ENCODE measurements around the gene MTERF4.
A peak's percentile ranks its signal among the peaks of the same experiment; 100 is the strongest.

MTERF4 gene

GRCh38 chr2:241134711-241135110 lies 32.6 kb upstream of the MTERF4 start:
- DNase-seq (ENCODE audit: low read depth), result no peak
- H3K4me3 ChIP-seq (ENCODE audit: low read depth, low read length), result no peak overlapping the region
- no peak for TF ChIP-seq CTCF (IDR thresholded peaks at IDR 0.05; ENCODE audit: insufficient read depth, low read depth, low read length, missing control alignments)

GRCh38 chr2:241133436-241133820 lies 31.3 kb upstream of the MTERF4 start:
- H3K4me3 ChIP-seq (ENCODE audit: low read depth, low read length), result no peak overlapping the region
- no peak for TF ChIP-seq CTCF (IDR thresholded peaks at IDR 0.05; ENCODE audit: insufficient read depth, low read depth, low read length, missing control alignments)
- DNase-seq (ENCODE audit: low read depth), result no peak

GRCh38 chr2:241132538-241133435 lies 30.7 kb upstream of the MTERF4 start:
- DNase-seq (ENCODE audit: low read depth), result no peak
- no peak for TF ChIP-seq CTCF (IDR thresholded peaks at IDR 0.05; ENCODE audit: insufficient read depth, low read depth, low read length, missing control alignments)
- no peak overlapping the region for H3K4me3 ChIP-seq (ENCODE audit: low read depth, low read length)

GRCh38 chr2:241131531-241131930 lies 29.4 kb upstream of the MTERF4 start:
- no peak overlapping the region for H3K4me3 ChIP-seq (ENCODE audit: low read depth, low read length)
- no peak for TF ChIP-seq CTCF (IDR thresholded peaks at IDR 0.05; ENCODE audit: insufficient read depth, low read depth, low read length, missing control alignments)
- no peak for DNase-seq (ENCODE audit: low read depth)

GRCh38 chr2:241130316-241130715 lies 28.2 kb upstream of the MTERF4 start:
- no peak for TF ChIP-seq CTCF (IDR thresholded peaks at IDR 0.05; ENCODE audit: insufficient read depth, low read depth, low read length, missing control alignments)
- DNase-seq (ENCODE audit: low read depth), result no peak

GRCh38 chr2:241129086-241129871 lies 27.2 kb upstream of the MTERF4 start:
- peak; percentile 74 for DNase-seq (ENCODE audit: low read depth)
- no peak overlapping the region for H3K4me3 ChIP-seq (ENCODE audit: low read depth, low read length)

More at GRCh38 chr2:241130316-241130715, 28.2 kb upstream of the MTERF4 start:
- no peak overlapping the region for H3K4me3 ChIP-seq (ENCODE audit: low read depth, low read length)

More at GRCh38 chr2:241129086-241129871, 27.2 kb upstream of the MTERF4 start:
- no peak for TF ChIP-seq CTCF (IDR thresholded peaks at IDR 0.05; ENCODE audit: insufficient read depth, low read depth, low read length, missing control alignments)

Data from GM12865 (cell line).